Activated CD4-positive, alpha-beta T cell treated with anti-CD3 and anti-CD28 coated beads for 36 hours (primary cell): ENCODE data around the gene FLVCR2. TPM values are rescaled to one million over a fixed set of nuclear protein-coding genes. Genes with fewer than 3 reads are reported as not detected.

ENCODE experiments used
- ATAC-seq: fragments of 200-7000 bp; cut with Tn5 transposase; one replicate; pipeline ENCODE4 v1.10.0; 2021; ENCODE audit warnings: mild to moderate bottlenecking, moderate library complexity
- CTCF ChIA-PET: fragments of 350-600 bp; sonication (Branson Sonifier 250); formaldehyde crosslinking; loops from one replicate; lab custom pipeline; 2021; ENCODE audit warnings: antibody characterized with exemption; lab: Charles Lee
- POLR2A ChIA-PET: fragments of 350-600 bp; sonication (Branson Sonifier 250); formaldehyde crosslinking; loops from one replicate; lab custom pipeline; 2021; ENCODE audit warnings: antibody characterized with exemption, inconsistent platforms; lab: Charles Lee
- DNase-seq: peaks from one replicate; pipeline ENCODE4 v3.0.0-alpha.2; 2020
- H3K27ac Mint-ChIP-seq: one replicate; pipeline ENCODE4 v1.8.0; 2021; ENCODE audit warnings: mixed read lengths
- H3K27me3 Mint-ChIP-seq: one replicate; pipeline ENCODE4 v1.8.0; 2021; ENCODE audit warnings: mixed read lengths
- H3K36me3 Mint-ChIP-seq: one replicate; pipeline ENCODE4 v1.8.0; 2021; ENCODE audit warnings: low read depth, mixed read lengths
- H3K4me1 Mint-ChIP-seq: one replicate; pipeline ENCODE4 v1.8.0; 2021; ENCODE audit warnings: mixed read lengths
- H3K4me3 Mint-ChIP-seq: one replicate; pipeline ENCODE4 v1.8.0; 2021; ENCODE audit warnings: mild to moderate bottlenecking, moderate library complexity, mixed read lengths
- H3K9me3 Mint-ChIP-seq: one replicate; pipeline ENCODE4 v1.8.0; 2021; ENCODE audit warnings: low read depth, mixed read lengths
- intact Hi-C, 2 experiments: fragments of 100-400 bp; cut with DNase I in 1 of 2; cut with micrococcal nuclease in 1 of 2; formaldehyde crosslinking; loops; one replicate each; pipeline versions ENCODE4 v1.14.2 to v1.15.1; 2022 to 2024; cut with DNase I, micrococcal nuclease
- total RNA-seq, 2 experiments: library from RNA; stranded (reverse); gene quantifications; one replicate each; pipeline ENCODE4 v1.2.3, GENCODE V29; 2021

FLVCR2 gene
- total RNA-seq, 2 experiments from 2014 or later = 2.2 to 3.2 TPM

DNA sequence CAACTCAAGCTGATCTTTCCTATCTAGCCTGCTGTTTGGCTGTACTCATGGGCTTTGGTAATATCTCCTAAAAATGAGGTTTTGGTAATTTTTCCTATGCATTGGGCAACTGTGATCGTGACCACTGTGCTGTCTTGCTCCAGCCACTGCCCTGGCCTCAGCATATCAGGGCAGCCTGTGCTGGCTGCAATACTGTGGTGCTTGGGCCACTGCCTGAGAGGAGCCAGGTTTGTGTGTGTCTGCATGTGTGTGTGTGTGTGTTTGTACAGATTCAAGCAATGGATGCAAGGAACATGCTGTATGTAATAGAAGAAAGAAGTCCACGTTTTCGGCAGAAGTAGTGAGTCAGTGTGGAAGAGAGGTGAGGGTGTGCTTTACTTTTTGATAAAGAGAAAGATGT is 69.2 kb downstream of the FLVCR2 start:
- ChIA-PET CTCF (interaction anchor here (0.7 kb wide), 1 partner anchor 626 kb away, joined by 3 read pairs; no protein-coding TSS in a partner anchor), POLR2A (interaction anchor here (0.7 kb wide), 1 partner anchor 316 kb away, joined by 3 read pairs; no protein-coding TSS in a partner anchor)
- peaks cover 31% of the 10 kb centered on the region for H3K36me3 Mint-ChIP-seq

DNA sequence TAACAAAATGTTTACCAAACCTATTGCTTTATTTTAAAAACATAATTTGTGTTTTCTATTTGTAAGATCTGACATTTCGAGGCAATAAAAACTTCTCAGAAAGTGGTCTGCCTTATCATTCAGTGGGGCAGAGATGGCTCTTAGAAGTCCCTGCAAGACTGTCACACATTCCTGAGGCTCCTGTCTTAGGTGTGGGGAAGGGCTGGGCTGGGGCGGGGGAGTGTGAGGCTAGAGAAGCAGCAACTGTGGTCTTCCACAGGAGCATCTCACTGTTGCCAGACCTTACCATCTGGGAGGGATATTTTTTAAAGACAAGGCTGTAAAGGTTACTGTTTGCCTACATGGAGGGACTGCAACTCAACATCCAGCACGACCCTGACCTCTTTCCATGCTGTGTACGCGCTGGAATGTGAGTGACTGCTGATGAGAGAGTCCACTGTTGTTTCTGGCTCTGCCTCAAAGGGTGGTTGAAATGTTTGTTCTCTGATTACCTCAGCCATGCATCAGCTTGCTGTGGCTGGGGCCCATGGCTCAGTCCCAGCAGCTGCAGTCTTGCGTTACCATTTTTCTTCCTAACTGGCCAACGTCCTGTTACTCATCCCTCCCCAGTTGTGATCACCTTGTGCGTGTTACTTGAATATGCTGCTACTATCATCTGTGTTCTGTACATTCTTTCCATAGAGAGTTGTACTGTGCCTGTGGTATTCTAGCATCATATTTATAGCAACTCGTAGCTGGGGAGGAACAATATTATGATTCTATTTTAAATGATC is 69.8 kb downstream of the FLVCR2 start:
- H3K27me3 Mint-ChIP-seq = no peaks in the 10 kb centered on the region

More for the DNA sequence above, 69.2 kb downstream of the FLVCR2 start:
- intact Hi-C loops = no loop called here
- no peaks in the 10 kb centered on the region for H3K9me3 Mint-ChIP-seq
- H3K27ac Mint-ChIP-seq = no peak overlapping the region
- no peaks in the 10 kb centered on the region for H3K4me1 Mint-ChIP-seq
- H3K27me3 Mint-ChIP-seq = no peaks in the 10 kb centered on the region
- DNase-seq (no peak), ATAC-seq (no peak)
- H3K4me3 Mint-ChIP-seq = no peak overlapping the region

DNA sequence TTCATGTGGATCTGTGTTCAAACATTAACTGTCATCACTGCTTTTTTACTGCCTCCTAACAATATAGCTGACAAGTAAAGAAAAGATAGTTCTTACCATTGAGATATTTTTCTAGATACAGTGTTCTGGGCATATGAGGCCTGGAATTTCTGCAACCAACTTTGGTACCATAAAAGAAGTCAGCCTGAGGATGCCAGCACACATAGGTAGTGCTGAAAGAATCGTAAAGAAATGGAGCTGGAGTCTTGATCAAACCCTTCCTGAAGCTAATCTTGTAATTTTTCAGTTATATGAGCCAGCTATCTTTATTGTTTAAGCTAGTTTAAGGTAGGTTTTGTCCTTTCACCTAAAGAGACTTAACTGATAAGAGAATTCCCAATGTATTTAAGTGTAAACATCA is 70.9 kb downstream of the FLVCR2 start:
- H3K27ac Mint-ChIP-seq = no peak overlapping the region
- ATAC-seq = no peak
- peaks cover 35% of the 10 kb centered on the region for H3K36me3 Mint-ChIP-seq

More for the DNA sequence above, 69.8 kb downstream of the FLVCR2 start:
- DNase-seq (no peak), ATAC-seq (no peak)
- Mint-ChIP-seq H3K4me1 (no peaks in the 10 kb centered on the region), H3K36me3 (peaks cover 34% of the 10 kb centered on the region), H3K4me3 (no peak overlapping the region), H3K9me3 (no peaks in the 10 kb centered on the region), H3K27ac (no peak overlapping the region)
- POLR2A ChIA-PET = no interaction called here
- CTCF ChIA-PET = interaction anchor here (1.4 kb wide), 1 partner anchor 340 kb away, joined by 5 read pairs; no protein-coding TSS in a partner anchor
- intact Hi-C loops = no loop called here

DNA sequence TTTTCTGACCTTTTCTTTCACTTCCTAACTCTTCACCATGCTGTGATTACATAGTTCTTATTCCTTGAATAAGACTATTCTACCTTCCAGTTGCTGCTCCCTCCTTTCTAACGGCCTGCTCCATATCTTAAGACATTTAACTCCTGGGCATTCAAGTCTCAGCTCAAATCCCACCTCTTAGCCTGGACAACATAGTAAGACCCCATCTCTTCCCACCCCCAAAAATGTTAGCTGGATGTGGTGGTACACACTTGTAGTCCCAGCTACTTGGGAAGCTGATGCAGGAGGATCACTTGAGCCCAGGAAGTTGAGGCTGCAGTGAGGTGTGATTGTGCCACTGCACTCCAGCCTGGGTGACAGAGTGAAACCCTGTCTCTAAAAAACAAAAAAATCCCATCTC is 71.4 kb downstream of the FLVCR2 start:
- Mint-ChIP-seq H3K27ac (no peak overlapping the region), H3K9me3 (no peaks in the 10 kb centered on the region), H3K27me3 (no peaks in the 10 kb centered on the region), H3K4me1 (peaks cover 6% of the 10 kb centered on the region), H3K36me3 (peaks cover 35% of the 10 kb centered on the region), H3K4me3 (no peak overlapping the region)
- ATAC-seq (no peak), DNase-seq (no peak)
- intact Hi-C loops = loop anchor here in 1 of 2 experiments (5.0 to 10.0 kb wide), 3 partner anchors 135 to 517 kb away; no protein-coding TSS in a partner anchor
- POLR2A ChIA-PET = no interaction called here
- CTCF ChIA-PET = interaction anchor here (0.7 to 1.4 kb wide), 4 partner anchors 11 to 341 kb away, joined by 4 to 5 read pairs (median 4); partner anchors contain the start of genes ERG28 and TTLL5

More for the DNA sequence above, 70.9 kb downstream of the FLVCR2 start:
- intact Hi-C loops = no loop called here
- Mint-ChIP-seq H3K4me1 (peaks cover 6% of the 10 kb centered on the region), H3K9me3 (no peaks in the 10 kb centered on the region), H3K27me3 (no peaks in the 10 kb centered on the region), H3K4me3 (no peak overlapping the region)
- CTCF ChIA-PET = interaction anchor here (0.7 to 1.4 kb wide), 5 partner anchors 11 to 341 kb away, joined by 3 to 5 read pairs (median 4); partner anchors contain the start of genes ERG28 and TTLL5
- POLR2A ChIA-PET = no interaction called here
- no peak for DNase-seq

DNA sequence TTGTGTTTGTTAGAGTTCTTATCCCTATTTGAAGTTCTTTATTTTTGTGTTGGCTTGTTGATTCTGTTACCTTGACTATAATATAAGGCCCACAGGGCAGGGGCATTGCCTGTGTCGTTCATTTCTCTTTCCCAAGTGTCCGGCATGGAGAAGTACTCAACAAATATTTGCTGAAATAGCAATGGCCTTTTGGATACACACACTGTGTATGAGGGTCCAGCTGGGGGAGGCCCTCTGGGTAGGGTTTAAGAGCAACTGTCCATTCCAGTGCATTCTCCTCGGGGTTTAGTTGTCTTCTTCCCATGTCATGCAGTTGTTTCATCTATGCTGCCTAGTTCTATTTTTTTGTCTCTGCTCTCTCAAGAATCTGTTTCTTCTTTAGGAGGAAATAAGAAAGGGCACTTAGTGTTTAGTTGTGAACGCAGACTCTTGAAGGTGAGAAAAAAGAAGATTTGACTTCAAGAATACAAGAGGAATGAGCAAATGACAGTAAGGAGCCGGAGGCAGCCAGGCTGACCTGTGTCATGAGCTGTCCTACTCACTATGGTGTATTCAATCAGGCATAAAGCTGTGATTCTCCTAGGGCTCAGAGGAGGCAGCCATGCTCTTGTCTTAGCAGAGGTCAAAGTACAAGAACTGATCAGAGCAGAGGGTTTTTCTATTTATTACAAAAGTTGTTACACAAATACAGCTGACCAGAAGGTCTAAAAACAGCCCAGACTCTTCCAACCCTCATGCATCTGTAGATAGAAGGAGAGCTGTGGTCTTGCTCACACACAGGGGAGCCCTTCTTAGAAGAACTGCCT is 72.0 kb downstream of the FLVCR2 start:
- Mint-ChIP-seq H3K4me1 (peaks cover 6% of the 10 kb centered on the region), H3K27me3 (no peaks in the 10 kb centered on the region), H3K4me3 (no peak overlapping the region), H3K36me3 (peaks cover 35% of the 10 kb centered on the region), H3K27ac (no peak overlapping the region), H3K9me3 (no peaks in the 10 kb centered on the region)
- intact Hi-C loops = loop anchor here in 1 of 2 experiments (5.0 to 10.0 kb wide), 3 partner anchors 136 to 518 kb away; no protein-coding TSS in a partner anchor
- DNase-seq = no peak
- ChIA-PET CTCF (interaction anchor here (0.7 to 8.6 kb wide), 7 partner anchors 10 to 203 kb away, joined by 3 to 104 read pairs (median 3); partner anchors contain the start of genes ERG28, FLVCR2 and TTLL5), POLR2A (no interaction called here)
- ATAC-seq = no peak

DNA sequence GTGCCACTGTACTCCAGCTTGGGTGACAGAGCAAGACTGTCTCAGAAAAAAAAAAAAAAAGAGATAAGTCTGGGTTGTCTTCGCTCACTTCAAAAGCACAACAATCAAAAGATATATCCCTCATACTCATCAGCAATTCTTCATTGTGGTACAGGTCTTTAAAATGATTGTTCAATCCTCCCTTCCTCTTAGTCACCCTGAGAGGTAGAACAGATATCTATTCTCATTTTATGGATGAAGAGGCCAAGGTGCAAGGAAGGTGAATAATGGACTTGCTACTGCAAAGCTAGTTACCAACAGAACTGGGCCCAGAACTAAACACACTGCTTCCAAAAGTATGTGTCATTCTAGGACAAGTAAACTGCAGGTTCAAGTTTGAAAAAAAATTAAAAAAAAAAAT is 75.1 kb downstream of the FLVCR2 start:
- Mint-ChIP-seq H3K4me1 (peaks cover 7% of the 10 kb centered on the region), H3K27ac (no peak overlapping the region), H3K9me3 (no peaks in the 10 kb centered on the region), H3K36me3 (peaks cover 33% of the 10 kb centered on the region), H3K4me3 (no peak overlapping the region), H3K27me3 (no peaks in the 10 kb centered on the region)
- CTCF ChIA-PET = interaction anchor here (0.7 to 8.6 kb wide), 35 partner anchors 9 to 405 kb away, joined by 3 to 104 read pairs (median 5); partner anchors contain the start of gene FLVCR2
- intact Hi-C loops = loop anchor here in 1 of 2 experiments (5.0 to 10.0 kb wide), 3 partner anchors 139 to 521 kb away; no protein-coding TSS in a partner anchor
- DNase-seq (no peak), ATAC-seq (peak; percentile 30)
- POLR2A ChIA-PET = interaction anchor here (0.5 kb wide), 1 partner anchor 345 kb away, joined by 6 read pairs; no protein-coding TSS in a partner anchor

DNA sequence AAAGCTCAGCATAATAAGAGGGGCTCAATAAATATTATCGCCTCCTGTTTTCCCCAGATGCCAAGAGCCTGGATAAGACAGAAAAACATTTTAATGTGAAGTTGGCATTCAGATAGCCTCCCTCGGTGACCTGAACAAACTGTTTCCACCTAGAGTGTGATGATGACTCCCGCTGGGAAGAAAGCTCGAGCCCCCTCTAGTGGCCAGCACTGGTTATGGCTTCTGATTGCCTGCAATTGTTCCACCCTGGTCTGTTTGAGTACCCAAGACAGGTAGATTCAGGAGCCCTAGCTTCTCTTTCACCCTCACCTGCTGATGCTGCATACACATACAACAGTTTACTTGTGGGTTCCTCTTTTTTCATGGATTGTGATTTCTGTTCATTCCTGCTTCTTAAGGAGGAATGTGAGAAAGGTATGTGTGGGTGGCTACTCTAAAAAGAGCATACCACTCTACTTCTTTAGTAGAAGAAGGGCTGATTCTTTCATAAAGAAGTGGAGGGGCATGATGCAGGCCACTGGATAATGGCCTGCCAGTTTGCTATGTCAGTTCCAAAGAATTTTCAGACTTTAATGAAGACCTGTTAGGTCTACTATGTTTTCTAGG is 75.8 kb downstream of the FLVCR2 start:
- Mint-ChIP-seq H3K27me3 (no peaks in the 10 kb centered on the region), H3K27ac (no peak overlapping the region), H3K4me3 (no peak overlapping the region), H3K4me1 (peaks cover 11% of the 10 kb centered on the region), H3K36me3 (peaks cover 33% of the 10 kb centered on the region), H3K9me3 (no peaks in the 10 kb centered on the region)
- POLR2A ChIA-PET = interaction anchor here (0.5 to 0.6 kb wide), 2 partner anchors 346 to 1092 kb away, joined by 4 to 6 read pairs; no protein-coding TSS in a partner anchor
- ATAC-seq (peak; percentile 94), DNase-seq (peak; percentile 91)
- intact Hi-C loops = loop anchor here (1.0 to 10.0 kb wide), 6 partner anchors 77 to 522 kb away; no protein-coding TSS in a partner anchor
- CTCF ChIA-PET = interaction anchor here (0.6 to 8.6 kb wide), 45 partner anchors 9 to 751 kb away, joined by 3 to 104 read pairs (median 4); partner anchors contain the start of gene FLVCR2

DNA sequence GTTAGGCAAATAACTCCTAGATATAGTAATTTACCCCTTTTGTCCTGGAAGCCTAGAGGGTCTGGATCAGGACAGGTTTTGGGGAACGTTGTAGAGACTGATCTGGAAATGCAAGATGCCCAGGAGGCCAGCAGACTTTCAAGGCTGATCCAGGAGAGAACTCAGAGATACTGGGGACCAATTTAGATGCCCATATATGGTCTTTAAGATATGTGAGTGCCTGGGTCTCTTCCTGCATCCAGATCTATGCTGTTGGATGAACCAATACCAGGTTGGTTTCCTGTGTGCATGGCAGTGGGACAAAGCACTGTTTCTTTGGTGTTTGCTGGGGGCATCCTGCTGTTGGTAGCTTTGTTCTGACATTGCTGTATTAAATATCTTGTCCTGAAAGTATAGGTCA is 76.8 kb downstream of the FLVCR2 start:
- no peaks in the 10 kb centered on the region for H3K9me3 Mint-ChIP-seq
- no peaks in the 10 kb centered on the region for H3K27me3 Mint-ChIP-seq
- DNase-seq = no peak
- peaks cover 18% of the 10 kb centered on the region for H3K4me1 Mint-ChIP-seq
- intact Hi-C loops = loop anchor here (2.0 to 10.0 kb wide), 2 partner anchors 140 to 166 kb away; no protein-coding TSS in a partner anchor
- H3K36me3 Mint-ChIP-seq = peaks cover 26% of the 10 kb centered on the region
- no peak overlapping the region for H3K4me3 Mint-ChIP-seq
- ChIA-PET CTCF (interaction anchor here (0.6 to 8.6 kb wide), 22 partner anchors 11 to 509 kb away, joined by 3 to 104 read pairs (median 4); partner anchors contain the start of gene FLVCR2), POLR2A (no interaction called here)
- ATAC-seq = no peak
- no peak overlapping the region for H3K27ac Mint-ChIP-seq

DNA sequence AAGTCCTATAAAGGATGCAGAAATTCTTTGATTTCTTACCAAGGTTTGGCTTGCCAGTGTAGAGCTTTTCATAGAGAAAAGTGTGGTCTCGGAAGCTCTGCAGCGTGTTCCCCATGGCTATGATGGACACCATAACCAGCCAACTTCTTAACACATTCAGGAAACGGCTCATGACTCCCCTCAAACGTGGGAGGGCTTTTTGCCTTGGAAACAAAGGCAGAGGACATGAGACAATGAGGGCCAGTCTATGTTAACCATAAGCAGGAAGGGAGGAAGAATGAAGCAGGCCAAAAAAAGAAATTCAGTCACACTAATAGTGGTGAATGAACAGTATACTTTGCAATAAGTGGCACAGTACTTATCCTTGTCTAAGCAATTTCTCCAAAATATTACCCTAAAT is 78.9 kb downstream of the FLVCR2 start:
- intact Hi-C loops = loop anchor here in 1 of 2 experiments (10.0 kb wide), 1 partner anchor 143 kb away; no protein-coding TSS in a partner anchor
- ATAC-seq = no peak
- ChIA-PET CTCF (interaction anchor here (0.8 to 8.6 kb wide), 9 partner anchors 10 to 350 kb away, joined by 3 to 104 read pairs (median 3); partner anchors contain the start of gene FLVCR2), POLR2A (no interaction called here)
- Mint-ChIP-seq H3K27me3 (no peaks in the 10 kb centered on the region), H3K27ac (no peak overlapping the region), H3K4me3 (no peak overlapping the region), H3K4me1 (peaks cover 22% of the 10 kb centered on the region), H3K36me3 (peaks cover 11% of the 10 kb centered on the region), H3K9me3 (no peaks in the 10 kb centered on the region)
- no peak for DNase-seq

DNA sequence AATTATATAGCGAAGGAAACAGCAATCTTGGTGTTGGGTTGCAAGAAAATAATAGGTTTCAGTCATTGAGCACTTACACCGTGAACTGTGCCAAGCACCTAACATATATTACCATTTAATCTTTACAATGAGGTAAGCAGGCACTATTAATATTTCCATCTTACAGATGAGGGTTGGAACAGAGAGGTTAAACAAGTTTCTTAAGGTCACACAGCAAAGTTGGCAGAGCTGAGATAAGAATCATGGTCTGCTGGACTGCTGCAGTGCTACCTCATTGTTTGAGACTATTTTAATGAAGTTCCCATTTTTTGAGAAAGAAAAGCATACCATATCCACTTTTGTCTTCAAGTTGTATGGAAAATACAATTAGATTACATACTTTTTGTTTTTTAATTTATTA is 80.5 kb downstream of the FLVCR2 start:
- Mint-ChIP-seq H3K9me3 (no peaks in the 10 kb centered on the region), H3K4me1 (peaks cover 19% of the 10 kb centered on the region), H3K36me3 (peaks cover 4% of the 10 kb centered on the region), H3K27ac (peak overlapping the region; percentile 40), H3K27me3 (no peaks in the 10 kb centered on the region), H3K4me3 (no peak overlapping the region)
- ATAC-seq = no peak
- intact Hi-C loops = loop anchor here in 1 of 2 experiments (10.0 kb wide), 1 partner anchor 144 kb away; no protein-coding TSS in a partner anchor
- ChIA-PET CTCF (interaction anchor here (1.8 kb wide), 1 partner anchor 170 kb away, joined by 8 read pairs; no protein-coding TSS in a partner anchor), POLR2A (no interaction called here)
- DNase-seq = no peak
